ENCODE data around the gene ATG10. TPM values are rescaled to one million over a fixed set of nuclear protein-coding genes. Genes with fewer than 3 reads are reported as not detected.
"Not testable (repeated sequence)": the region's sequence is repeated elsewhere in the genome, so short reads cannot be mapped to it uniquely, and the experiment has no call there.

ATG10 gene
- total RNA-seq, 2 experiments from 2014 or later = 7.2 to 8.0 TPM

DNA sequence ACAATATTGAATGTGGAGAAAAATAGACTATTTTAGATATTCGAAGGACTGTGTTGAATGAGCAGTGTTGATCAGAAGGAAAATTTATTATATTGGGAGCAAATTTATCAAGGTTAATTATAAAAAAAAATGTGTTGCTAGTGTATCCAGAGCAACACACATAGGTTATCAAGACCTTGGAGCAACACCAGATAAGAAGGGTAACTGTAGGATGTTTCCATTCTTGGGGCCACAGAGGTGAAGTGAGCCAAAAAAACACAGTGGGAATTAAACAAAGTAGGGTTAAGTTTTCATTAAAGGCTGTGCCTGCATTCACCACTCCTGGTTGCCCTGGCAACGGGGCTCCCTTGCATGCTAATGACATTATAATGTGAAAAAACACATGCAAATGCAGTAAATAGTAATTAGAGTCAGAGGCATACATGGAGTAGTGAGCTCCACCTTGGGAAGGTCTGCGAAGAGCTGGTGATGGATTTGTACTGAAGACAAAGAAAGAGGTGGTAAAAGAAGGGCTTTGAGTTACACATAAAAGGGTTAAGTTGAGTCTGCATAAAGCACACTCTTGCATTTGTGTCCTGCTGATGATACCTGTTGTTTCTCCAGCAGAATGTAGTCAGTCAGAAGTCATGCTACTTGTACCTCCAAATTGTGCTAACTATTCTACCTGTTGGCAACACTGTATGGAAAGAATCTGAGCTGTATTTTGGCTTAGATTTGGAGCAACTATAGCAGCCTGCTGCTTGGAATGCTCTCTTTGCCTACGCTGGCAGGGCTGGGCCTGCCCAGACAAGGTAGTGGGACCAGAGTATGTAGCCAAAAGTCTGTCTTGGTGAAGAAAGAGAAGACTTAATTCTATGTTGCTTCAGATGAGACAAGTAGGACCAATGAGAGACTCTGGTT is 59.6 kb downstream of the ATG10 start:
- intact Hi-C loops (cut with micrococcal nuclease) = loop anchor here (5.0 kb wide), 1 partner anchor 376 kb away; no protein-coding TSS in a partner anchor
- CTCF ChIA-PET = interaction anchor here (0.5 kb wide), 1 partner anchor 331 kb away, joined by 3 read pairs; no protein-coding TSS in a partner anchor
- H3K4me3 Mint-ChIP-seq = no peak overlapping the region
- H3K27ac Mint-ChIP-seq = no peak overlapping the region
- H3K27me3 Mint-ChIP-seq (ENCODE audit: low read depth) = no peaks in the 10 kb centered on the region
- no peak for DNase-seq
- H3K4me1 Mint-ChIP-seq (ENCODE audit: low read depth) = no peaks in the 10 kb centered on the region
- H3K9me3 Mint-ChIP-seq = no peaks in the 10 kb centered on the region
- peaks cover 2% of the 10 kb centered on the region for H3K36me3 Mint-ChIP-seq (ENCODE audit: low read depth)

DNA sequence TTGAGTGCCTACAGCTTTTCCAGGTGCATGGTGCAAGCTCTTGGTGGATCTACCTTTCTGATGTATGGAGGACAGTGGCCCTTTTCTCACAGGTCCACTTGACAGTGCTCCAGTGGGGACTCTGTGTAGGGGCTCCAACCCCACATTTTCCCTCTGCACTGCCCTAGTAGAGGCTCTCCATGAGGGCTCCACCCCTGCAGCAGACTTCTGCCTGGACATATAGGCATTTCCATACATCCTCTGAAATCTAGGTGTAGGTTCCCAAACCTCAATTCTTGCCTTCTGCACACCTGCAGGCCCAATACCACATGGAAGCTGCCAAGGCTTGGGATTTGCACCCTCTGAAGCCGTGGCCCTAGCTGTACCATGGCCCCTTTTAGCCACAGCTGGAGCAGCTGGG is 71.1 kb downstream of the ATG10 start:
- H3K9me3 Mint-ChIP-seq = peaks cover 21% of the 10 kb centered on the region
- H3K4me3 Mint-ChIP-seq; CTCF ChIA-PET; H3K4me1 Mint-ChIP-seq (ENCODE audit: low read depth); DNase-seq; intact Hi-C loops (cut with micrococcal nuclease); H3K27ac Mint-ChIP-seq; H3K27me3 Mint-ChIP-seq (ENCODE audit: low read depth): not testable (repeated sequence)
- peaks cover 17% of the 10 kb centered on the region for H3K36me3 Mint-ChIP-seq (ENCODE audit: low read depth)

DNA sequence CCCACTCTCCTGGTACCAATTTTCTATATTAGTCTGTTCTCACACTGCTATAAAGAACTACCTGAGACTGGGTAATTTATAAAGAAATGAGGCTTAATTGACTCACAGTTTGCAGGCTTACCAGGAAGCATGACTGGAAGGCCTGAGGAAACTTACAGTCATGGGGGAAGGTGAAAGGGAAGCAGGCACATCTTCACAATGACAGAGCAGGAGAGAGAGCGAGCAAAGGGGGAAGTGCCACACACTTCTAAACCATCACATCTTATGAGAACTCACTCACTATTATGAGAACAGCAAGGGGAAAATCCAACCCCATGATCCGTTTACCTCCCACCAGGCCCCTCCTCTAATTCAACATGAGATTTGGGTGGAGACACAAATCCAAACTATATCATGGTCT is 72.2 kb downstream of the ATG10 start:
- Mint-ChIP-seq H3K36me3 (ENCODE audit: low read depth) (peaks cover 15% of the 10 kb centered on the region), H3K4me3 (no peak overlapping the region), H3K27me3 (ENCODE audit: low read depth) (no peaks in the 10 kb centered on the region), H3K4me1 (ENCODE audit: low read depth) (no peaks in the 10 kb centered on the region), H3K9me3 (peaks cover 21% of the 10 kb centered on the region), H3K27ac (no peak overlapping the region)
- intact Hi-C loops (cut with micrococcal nuclease) = no loop called here
- CTCF ChIA-PET = no interaction called here
- DNase-seq = no peak

DNA sequence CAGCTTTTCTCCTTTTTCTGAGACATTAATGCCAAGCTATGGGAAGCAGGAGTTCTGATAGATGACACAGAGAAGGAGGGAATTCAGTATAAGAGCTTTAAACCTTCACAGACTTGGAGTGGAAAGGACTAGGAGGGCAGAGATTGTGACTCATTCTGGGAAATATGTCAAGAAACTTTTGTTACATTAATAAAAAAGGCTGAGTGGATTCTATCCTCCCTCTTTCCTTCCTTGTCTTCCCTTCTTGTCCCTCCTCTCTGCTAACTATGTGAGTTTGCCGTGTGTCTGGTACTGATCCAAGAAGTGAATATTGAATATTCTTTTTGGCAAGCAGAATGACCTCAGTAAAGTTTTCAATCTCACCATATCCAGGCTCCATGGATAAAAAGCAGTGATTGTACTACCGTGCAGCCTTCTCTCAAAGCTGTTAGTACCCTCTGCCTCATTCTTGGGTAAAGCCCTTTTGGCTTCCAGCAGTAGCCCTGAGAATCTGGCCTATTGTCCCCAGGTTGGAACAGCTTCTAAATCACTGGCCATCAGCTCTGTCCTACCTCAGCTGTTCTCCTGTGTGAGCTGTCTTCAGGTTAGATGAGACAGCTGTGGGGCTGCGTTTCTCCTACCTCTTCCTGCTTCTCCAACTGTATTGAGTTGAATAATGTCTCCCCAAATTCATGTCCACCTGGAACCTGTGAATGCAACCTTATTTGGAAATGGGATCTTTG is 73.9 kb downstream of the ATG10 start:
- Mint-ChIP-seq H3K36me3 (ENCODE audit: low read depth) (peaks cover 15% of the 10 kb centered on the region), H3K27ac (no peak overlapping the region), H3K4me3 (no peak overlapping the region), H3K9me3 (peaks cover 21% of the 10 kb centered on the region), H3K4me1 (ENCODE audit: low read depth) (no peaks in the 10 kb centered on the region), H3K27me3 (ENCODE audit: low read depth) (no peaks in the 10 kb centered on the region)
- CTCF ChIA-PET = no interaction called here
- intact Hi-C loops (cut with micrococcal nuclease) = no loop called here
- no peak for DNase-seq

DNA sequence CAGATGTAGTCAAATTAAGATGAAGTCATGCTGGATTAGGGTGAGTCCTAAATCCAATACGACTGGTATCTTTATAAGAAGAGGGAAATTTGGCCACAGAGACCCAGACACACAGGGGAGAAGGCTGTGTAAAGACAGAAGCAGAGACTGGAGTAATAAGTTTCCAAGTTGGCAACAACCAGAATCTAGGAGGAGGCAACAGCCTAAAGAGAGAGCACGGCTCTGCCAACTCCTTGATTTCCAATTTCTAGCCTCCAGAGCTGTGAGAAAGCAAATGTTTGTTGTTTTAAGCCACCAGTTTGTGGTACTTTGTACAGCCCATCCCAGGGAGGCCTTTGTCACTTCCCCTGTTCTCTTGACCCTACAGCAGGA is 74.4 kb downstream of the ATG10 start:
- Mint-ChIP-seq H3K4me1 (ENCODE audit: low read depth) (no peaks in the 10 kb centered on the region), H3K4me3 (no peak overlapping the region), H3K27ac (no peak overlapping the region), H3K36me3 (ENCODE audit: low read depth) (peaks cover 15% of the 10 kb centered on the region), H3K27me3 (ENCODE audit: low read depth) (no peaks in the 10 kb centered on the region), H3K9me3 (peaks cover 21% of the 10 kb centered on the region)
- DNase-seq = no peak
- CTCF ChIA-PET = no interaction called here
- intact Hi-C loops (cut with micrococcal nuclease) = no loop called here

DNA sequence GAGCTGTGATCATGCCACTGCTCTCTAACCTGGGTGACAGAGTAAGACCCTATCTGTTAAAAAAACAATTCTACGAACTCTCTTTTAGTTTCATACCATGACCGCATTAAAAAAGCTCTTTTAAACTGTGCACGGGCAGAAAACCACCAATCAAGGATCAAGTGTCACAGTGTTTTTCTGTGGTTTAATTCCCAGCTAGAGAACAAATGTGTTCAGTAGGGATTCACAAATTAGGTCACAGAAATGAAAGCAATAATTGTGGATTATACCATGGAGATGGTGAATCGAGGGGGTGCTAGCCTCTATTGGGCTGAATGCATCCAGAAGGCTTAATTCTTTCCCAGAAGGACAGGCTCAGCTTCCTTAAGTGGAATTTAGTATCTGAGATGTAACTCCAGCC is 79.1 kb downstream of the ATG10 start:
- intact Hi-C loops (cut with micrococcal nuclease) = no loop called here
- no peak for DNase-seq
- H3K4me3 Mint-ChIP-seq = no peak overlapping the region
- H3K27me3 Mint-ChIP-seq (ENCODE audit: low read depth) = no peaks in the 10 kb centered on the region
- H3K4me1 Mint-ChIP-seq (ENCODE audit: low read depth) = peaks cover 4% of the 10 kb centered on the region
- peaks cover 4% of the 10 kb centered on the region for H3K9me3 Mint-ChIP-seq
- no peaks in the 10 kb centered on the region for H3K36me3 Mint-ChIP-seq (ENCODE audit: low read depth)
- H3K27ac Mint-ChIP-seq = no peak overlapping the region
- CTCF ChIA-PET = interaction anchor here (0.7 to 0.8 kb wide), 2 partner anchors 17 to 32 kb away, joined by 4 to 8 read pairs; no protein-coding TSS in a partner anchor

DNA sequence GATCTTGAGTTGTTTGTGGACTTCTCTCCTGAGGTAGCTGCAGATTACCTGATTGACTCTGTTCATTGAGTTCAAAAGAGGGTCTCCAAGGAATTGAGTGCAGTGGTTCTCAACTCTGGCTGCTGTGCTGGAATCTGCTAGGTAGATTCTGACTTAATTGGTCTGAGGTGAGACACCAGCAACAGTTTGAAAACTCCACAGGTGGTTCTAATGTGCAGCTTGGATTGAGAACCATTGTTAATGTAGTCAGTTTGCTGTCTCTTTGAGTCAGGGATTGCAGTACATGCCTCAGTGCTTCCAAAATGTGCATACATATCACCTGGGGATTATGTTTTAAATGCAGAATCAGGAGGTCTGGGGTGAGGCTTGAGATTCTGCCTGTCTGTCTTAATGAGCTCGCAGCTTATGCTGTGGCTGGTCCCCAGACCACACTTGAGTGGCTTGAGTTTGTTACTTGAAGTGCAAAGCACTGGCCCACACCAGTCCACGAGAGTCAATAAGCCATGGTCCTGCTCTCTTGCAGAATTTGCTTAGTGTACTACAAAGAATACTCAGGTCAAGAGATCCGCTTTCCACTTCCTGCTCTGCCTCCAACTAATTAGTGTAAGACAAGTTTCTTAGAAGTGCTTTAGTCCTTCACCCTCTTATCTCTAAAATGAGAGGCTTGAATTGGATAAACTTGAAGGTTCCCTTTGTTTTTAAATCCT is 82.3 kb downstream of the ATG10 start:
- no peak for DNase-seq
- Mint-ChIP-seq H3K9me3 (no peaks in the 10 kb centered on the region), H3K27me3 (ENCODE audit: low read depth) (no peaks in the 10 kb centered on the region), H3K27ac (no peak overlapping the region), H3K4me3 (no peak overlapping the region), H3K36me3 (ENCODE audit: low read depth) (no peaks in the 10 kb centered on the region), H3K4me1 (ENCODE audit: low read depth) (peaks cover 7% of the 10 kb centered on the region)
- CTCF ChIA-PET = no interaction called here
- intact Hi-C loops (cut with micrococcal nuclease) = no loop called here

DNA sequence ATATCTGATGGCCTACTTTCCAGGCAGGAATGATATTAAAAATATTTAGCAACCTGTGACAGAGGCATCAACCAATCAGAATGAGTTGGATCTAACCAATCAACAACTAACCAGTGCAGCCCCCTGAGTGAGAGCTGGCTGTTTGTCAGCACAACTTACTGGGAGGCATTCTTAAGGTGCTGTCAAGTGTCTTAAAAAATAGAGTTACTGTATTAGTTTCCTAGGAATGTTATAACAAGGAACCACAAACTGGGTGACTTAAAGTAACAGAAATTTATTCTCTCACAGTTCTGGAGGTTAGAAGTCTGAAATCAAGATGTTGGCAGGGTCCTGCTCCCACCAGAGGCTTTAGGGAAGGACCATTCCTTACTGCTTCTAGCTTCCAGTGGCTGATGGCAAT is 85.2 kb downstream of the ATG10 start:
- Mint-ChIP-seq H3K27me3 (ENCODE audit: low read depth) (no peaks in the 10 kb centered on the region), H3K36me3 (ENCODE audit: low read depth) (peaks cover 2% of the 10 kb centered on the region), H3K9me3 (no peaks in the 10 kb centered on the region), H3K4me1 (ENCODE audit: low read depth) (peaks cover 7% of the 10 kb centered on the region), H3K4me3 (no peak overlapping the region), H3K27ac (no peak overlapping the region)
- DNase-seq = no peak
- CTCF ChIA-PET = no interaction called here
- intact Hi-C loops (cut with micrococcal nuclease) = no loop called here

DNA sequence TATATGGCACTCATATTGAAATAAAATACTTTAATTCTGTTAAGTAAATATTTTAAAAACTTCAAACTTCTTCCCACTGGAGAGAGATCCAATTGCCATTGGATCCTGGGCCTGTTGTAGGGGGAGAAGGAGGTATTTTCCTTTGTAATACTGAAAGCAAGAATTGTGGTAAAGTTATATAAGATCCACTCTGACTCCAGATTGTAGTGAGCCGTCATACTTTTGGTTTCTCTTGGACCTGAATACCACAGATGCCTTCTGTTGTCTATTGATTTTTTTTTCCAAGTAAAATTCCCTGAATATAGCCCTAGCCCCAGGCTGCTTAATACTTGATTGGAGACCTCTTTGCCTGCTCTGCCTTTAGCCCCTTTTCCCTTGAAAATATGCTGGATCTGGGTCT is 86.9 kb downstream of the ATG10 start:
- no peak for DNase-seq
- Mint-ChIP-seq H3K9me3 (no peaks in the 10 kb centered on the region), H3K36me3 (ENCODE audit: low read depth) (peaks cover 4% of the 10 kb centered on the region), H3K27me3 (ENCODE audit: low read depth) (no peaks in the 10 kb centered on the region), H3K27ac (no peak overlapping the region), H3K4me1 (ENCODE audit: low read depth) (peaks cover 3% of the 10 kb centered on the region), H3K4me3 (no peak overlapping the region)
- intact Hi-C loops (cut with micrococcal nuclease) = no loop called here
- CTCF ChIA-PET = no interaction called here

DNA sequence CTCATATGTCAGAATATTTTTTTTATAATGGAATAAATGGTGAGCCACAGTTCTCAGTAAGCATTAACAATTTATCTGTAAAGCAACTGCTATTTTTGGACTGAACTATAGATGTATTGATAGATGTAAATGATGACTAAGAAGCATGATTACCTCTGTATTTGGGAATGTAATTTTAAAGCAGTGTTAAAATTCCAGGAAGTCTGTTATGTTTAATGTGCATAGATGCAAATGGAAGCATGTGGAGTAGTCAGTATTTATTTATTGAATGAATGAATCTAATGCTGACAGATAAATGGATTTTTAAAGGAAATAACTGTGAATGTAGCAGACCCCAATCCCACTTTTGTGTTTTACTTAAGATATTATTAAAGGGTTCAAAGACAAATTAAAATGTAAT is 95.0 kb downstream of the ATG10 start:
- CTCF ChIA-PET = no interaction called here
- Mint-ChIP-seq H3K4me1 (ENCODE audit: low read depth) (peaks cover 5% of the 10 kb centered on the region), H3K27ac (no peak overlapping the region), H3K9me3 (no peaks in the 10 kb centered on the region), H3K4me3 (no peak overlapping the region), H3K36me3 (ENCODE audit: low read depth) (peaks cover 2% of the 10 kb centered on the region), H3K27me3 (ENCODE audit: low read depth) (no peaks in the 10 kb centered on the region)
- no peak for DNase-seq
- intact Hi-C loops (cut with micrococcal nuclease) = no loop called here

DNA sequence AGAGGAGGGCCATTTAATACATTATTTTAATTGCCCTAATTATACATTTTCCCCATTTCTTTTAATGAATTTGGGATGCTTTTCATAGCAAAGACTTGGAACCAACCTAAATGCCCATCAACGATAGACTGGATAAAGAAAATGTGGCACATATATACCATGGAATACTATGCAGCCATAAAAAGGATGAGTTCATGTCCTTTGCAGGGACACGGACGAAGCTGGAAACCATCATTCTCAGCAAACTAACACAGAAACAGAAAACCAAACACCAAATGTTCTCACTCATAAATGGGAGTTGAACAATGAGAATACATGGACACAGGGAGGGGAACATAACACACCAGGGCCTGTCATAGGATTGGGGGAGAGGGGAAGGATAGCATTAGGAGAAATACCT is 96.2 kb downstream of the ATG10 start:
- intact Hi-C loops (cut with micrococcal nuclease) = loop anchor here (1.0 kb wide), 1 partner anchor 97 kb away; no protein-coding TSS in a partner anchor
- H3K4me1 Mint-ChIP-seq (ENCODE audit: low read depth); CTCF ChIA-PET; DNase-seq; H3K27me3 Mint-ChIP-seq (ENCODE audit: low read depth); H3K27ac Mint-ChIP-seq; H3K9me3 Mint-ChIP-seq; H3K36me3 Mint-ChIP-seq (ENCODE audit: low read depth): not testable (repeated sequence)
- peak overlapping the region; percentile 60 for H3K4me3 Mint-ChIP-seq

DNA sequence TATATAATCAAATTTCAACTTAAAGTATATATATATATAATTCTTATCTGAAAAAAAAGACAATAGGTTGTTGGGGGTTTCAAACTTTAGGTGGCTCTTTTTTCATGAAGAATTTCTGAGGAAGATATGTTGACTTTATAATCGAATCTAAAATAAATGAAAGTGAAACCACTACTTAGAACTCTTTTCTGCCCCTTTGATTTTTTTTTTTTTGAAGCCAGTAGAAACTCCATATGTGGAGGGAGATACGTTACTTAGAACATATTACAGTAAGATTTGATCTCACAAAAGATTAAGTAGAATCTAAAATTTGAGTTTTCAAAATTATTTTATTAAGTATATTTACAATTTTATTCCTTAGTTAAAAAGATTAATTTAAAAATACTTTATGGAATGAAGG is 96.9 kb downstream of the ATG10 start:
- Mint-ChIP-seq H3K27ac (no peak overlapping the region), H3K4me3 (peak overlapping the region; percentile 11), H3K36me3 (ENCODE audit: low read depth) (no peaks in the 10 kb centered on the region), H3K27me3 (ENCODE audit: low read depth) (no peaks in the 10 kb centered on the region), H3K4me1 (ENCODE audit: low read depth) (peaks cover 5% of the 10 kb centered on the region), H3K9me3 (no peaks in the 10 kb centered on the region)
- CTCF ChIA-PET = no interaction called here
- DNase-seq = no peak
- intact Hi-C loops (cut with micrococcal nuclease) = loop anchor here (1.0 kb wide), 1 partner anchor 97 kb away; no protein-coding TSS in a partner anchor

All from activated naive CD4-positive, alpha-beta T cell treated with anti-CD3 and anti-CD28 coated beads for 36 hours (primary cell).